Measurements from ENCODE around the gene GPRIN1.

DNA sequence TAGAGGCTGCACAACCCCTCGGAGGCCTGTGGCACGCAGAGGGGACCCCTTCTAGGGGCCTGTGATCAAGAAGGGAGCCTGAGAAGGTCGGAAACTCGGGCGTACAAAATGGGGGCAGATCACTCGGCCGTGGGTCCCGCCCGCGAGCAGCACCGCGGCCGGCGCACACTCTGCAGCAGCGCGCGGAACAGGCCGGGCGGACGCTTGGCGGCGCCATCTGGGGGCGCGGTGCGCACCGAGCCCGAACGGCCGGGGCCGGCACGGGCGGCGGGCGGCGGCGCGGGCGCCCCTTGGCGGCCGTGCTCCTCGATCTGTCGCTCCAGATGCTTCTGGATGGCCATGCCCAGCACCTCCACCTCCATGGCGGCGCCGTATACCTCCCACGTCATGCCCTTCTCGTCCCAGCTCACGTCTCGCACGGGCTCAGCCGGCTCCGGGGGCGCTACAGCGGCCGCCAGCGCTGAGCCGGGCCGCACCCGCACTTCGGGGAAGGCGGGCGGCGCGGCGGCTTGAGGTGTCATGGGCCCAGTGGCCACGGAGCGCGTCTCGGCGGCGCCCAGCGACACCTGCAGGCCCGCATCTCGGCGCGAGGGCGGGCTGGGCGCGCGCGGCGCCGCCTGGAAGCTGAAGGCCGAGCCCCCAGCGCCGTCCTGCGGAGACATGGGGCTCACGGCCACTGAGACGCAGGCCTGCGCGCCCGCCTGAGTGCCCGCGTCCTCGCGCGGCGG, 13.1 kb downstream of the GPRIN1 start:
- peak; percentile 65; the same call in 1 of the 2 replicates for TF ChIP-seq KAT7 (CRISPR knock-in tag; IDR thresholded peaks at IDR 0.05; ENCODE audit: borderline replicate concordance)
- no peak for TF ChIP-seq CTCF (IDR thresholded peaks at IDR 0.05)
- TF ChIP-seq ATF3 (CRISPR knock-in tag; conservative IDR thresholded peaks at IDR 0.05): no peak
- TF ChIP-seq, protein P1, sequence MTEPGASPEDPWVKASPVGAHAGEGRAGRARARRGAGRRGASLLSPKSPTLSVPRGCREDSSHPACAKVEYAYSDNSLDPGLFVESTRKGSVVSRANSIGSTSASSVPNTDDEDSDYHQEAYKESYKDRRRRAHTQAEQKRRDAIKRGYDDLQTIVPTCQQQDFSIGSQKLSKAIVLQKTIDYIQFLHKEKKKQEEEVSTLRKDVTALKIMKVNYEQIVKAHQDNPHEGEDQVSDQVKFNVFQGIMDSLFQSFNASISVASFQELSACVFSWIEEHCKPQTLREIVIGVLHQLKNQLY (CRISPR knock-in tag; IDR thresholded peaks at IDR 0.05): no peak
- no peak for TF ChIP-seq ESRRA (CRISPR knock-in tag; IDR thresholded peaks at IDR 0.05; ENCODE audit: borderline replicate concordance)
- no peak for TF ChIP-seq TEAD4 (CRISPR knock-in tag; IDR thresholded peaks at IDR 0.05)
- no peak for TF ChIP-seq GABPB1 (CRISPR knock-in tag; IDR thresholded peaks at IDR 0.05)

Measured in WTC11 (cell line).